IgD-negative memory B cell (primary cell): ENCODE data around the gene MYL4. TPM values are rescaled to one million over a fixed set of nuclear protein-coding genes. Genes with fewer than 3 reads are reported as not detected.
A peak's percentile ranks its signal among the peaks of the same experiment; 100 is the strongest.
"Not testable (repeated sequence)": the region's sequence is repeated elsewhere in the genome, so short reads cannot be mapped to it uniquely, and the experiment has no call there.

Experiments used
- H3K27ac Mint-ChIP-seq, 3 donors: one replicate each; pipeline ENCODE4 v1.8.0; 2020 to 2022; ENCODE audit warnings: mild to moderate bottlenecking in 3 of 3, mixed read lengths in 3 of 3, moderate library complexity in 1 of 3
- H3K27me3 Mint-ChIP-seq: one replicate; pipeline ENCODE4 v1.8.0; 2021; ENCODE audit warnings: mixed read lengths
- H3K36me3 Mint-ChIP-seq: one replicate; pipeline ENCODE4 v1.8.0; 2020; ENCODE audit warnings: mild to moderate bottlenecking, mixed read lengths
- H3K4me1 Mint-ChIP-seq, 3 donors: one replicate each; pipeline ENCODE4 v1.8.0; 2020 to 2022; ENCODE audit warnings: mixed read lengths in 3 of 3, mild to moderate bottlenecking in 1 of 3
- H3K4me3 Mint-ChIP-seq, 4 donors: one replicate each; pipeline ENCODE4 v1.8.0; 2020 to 2022; ENCODE audit warnings: mild to moderate bottlenecking in 4 of 4, mixed read lengths in 4 of 4, moderate library complexity in 3 of 4
- H3K9me3 Mint-ChIP-seq, 3 donors: one replicate each; pipeline ENCODE4 v1.8.0; 2020 to 2021; ENCODE audit warnings: mixed read lengths in 3 of 3, mild to moderate bottlenecking in 1 of 3
- polyA plus RNA-seq: library from polyadenylated mRNA; unstranded; fragments of 300-500 nt; fragmentation: Illumina TruSeq; gene quantifications from one replicate; pipeline ENCODE4 v1.2.3, GENCODE V29; 2021

MYL4 gene
- polyA plus RNA-seq, 1 donor from 2014 or later = not detected

DNA sequence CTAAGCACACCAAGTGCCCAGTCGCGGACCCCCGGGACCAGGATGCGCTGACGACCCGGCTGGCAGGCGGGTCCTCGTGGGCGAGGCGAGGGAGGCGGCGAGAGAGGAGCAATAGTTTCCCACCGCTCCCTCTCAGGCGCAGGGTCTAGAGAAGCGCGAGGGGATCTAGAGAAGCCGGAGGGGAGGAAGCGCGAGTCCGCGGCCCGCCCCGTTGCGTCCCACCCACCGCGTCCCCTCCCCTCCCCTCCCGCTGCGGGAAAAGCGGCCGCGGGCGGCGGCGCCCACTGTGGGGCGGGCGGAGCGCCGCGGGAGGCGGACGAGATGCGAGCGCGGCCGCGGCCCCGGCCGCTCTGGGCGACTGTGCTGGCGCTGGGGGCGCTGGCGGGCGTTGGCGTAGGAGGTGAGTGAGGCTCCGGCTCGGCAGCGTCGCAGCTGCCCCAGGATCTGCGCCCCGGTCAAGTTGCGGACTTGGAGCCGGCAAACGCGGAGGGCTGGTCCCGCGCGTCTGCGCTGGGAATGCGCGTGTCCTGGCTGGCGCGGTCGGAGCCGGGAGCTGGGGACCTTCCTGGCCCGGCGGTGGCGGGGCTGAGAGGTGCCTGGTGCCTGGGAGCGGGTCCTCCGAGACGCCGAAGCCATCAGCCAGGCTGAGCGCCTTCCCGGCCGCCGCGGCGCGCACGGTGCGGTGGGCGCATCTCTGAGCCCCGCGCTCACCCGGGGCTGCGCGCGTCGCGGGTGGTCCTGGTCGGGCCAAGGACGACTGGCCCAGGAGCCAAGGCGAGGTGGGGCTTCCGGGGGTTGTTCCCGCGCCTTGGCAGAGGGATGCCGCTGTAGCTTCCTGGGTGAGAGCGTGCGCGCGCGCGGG is 44.6 kb downstream of the MYL4 start, which contains the start of gene ITGB3:
Gene ITGB3, plus strand, starts transcription at position 287 of the 862 bp plus-strand sequence. Its CDS starts 35 bp downstream, at position 322.
- peaks cover 4 to 6% (median 6%) of the 10 kb centered on the region in 3 donors for H3K4me1 Mint-ChIP-seq
- peak within 1 kb of the TSS in 1 of 3 donors; percentile 82 for H3K27ac Mint-ChIP-seq
- no peaks in the 10 kb centered on the region for H3K9me3 Mint-ChIP-seq

DNA sequence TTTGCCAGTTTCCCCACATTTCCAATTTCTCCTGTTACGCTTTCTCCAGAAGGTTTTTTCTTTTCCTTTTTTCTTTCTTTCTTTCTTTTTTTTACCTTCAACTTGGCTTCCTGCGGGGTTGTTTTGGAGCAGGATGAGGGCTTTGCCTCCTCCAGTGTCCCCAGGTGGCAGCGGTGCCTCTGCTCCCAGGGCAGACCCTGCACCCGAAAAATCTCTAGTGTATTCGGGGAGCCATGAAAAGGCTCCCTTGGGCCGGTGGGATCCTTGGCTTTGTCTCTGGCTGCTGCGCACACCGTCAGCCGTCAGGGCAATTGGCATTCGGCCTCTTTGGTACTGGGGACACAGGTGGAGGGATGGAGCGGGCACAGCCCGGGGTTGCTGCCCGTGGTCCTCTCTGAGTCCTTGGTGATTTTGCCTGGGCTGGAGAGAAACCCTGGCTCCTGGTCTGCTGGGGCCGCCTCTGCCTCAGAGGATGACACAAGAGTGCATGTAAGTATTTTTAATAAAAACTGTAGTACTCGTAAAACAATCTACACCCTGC is 45.3 kb downstream of the MYL4 start:
- H3K9me3 Mint-ChIP-seq = no peaks in the 10 kb centered on the region

More for the DNA sequence above, 44.6 kb downstream of the MYL4 start, which contains the start of gene ITGB3:
- H3K4me3 Mint-ChIP-seq = peak within 1 kb of the TSS; percentile 86 to 96 (median 90)
- peaks cover 12% of the 10 kb centered on the region for H3K27me3 Mint-ChIP-seq
- peaks cover 2% of the 10 kb centered on the region for H3K36me3 Mint-ChIP-seq

DNA sequence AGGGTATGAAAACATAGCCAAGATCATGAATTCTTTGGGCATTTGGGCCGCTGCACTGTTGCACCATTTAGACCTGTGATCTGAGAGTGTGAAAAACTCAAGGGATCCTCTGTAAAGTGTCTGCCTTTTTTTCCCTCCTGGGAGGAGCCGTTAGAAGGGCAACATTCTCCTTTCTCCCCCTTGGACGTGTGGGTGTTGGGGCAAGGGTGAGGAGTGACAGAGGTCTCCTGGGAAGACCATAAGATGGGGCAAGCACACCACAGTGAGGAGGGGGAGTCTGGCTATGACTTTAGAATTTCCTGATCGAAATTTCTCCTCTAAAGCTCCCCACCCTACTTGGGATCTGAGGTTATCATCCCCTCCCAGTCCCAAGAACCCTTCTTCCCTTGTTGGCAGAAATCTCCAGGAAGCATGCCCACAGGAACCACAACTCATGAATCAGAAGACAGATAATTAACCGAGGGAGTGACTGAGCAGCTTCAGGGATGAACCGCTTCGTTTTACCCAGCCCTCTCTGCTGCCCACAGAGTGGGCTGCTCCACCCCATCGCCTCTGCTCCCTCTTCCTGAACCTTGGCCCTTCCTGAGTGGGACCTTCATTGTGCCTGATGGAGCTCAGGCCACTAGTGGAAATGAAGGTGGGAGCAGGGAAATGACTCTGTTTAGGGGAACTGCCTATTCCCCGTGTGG is 48.6 kb downstream of the MYL4 start:
- Mint-ChIP-seq H3K27me3 (peaks cover 12% of the 10 kb centered on the region), H3K9me3 (no peaks in the 10 kb centered on the region), H3K36me3 (no peaks in the 10 kb centered on the region), H3K27ac (no peak overlapping the region), H3K4me1 (peaks cover 6 to 11% (median 8%) of the 10 kb centered on the region in 3 donors), H3K4me3 (peak overlapping the region in 1 of 4 donors; percentile 36)

More for the DNA sequence above, 45.3 kb downstream of the MYL4 start:
- Mint-ChIP-seq H3K27ac (peak overlapping the region in 1 of 3 donors; percentile 82), H3K4me1 (peaks cover 4 to 6% (median 6%) of the 10 kb centered on the region in 3 donors), H3K27me3 (peaks cover 12% of the 10 kb centered on the region), H3K36me3 (peaks cover 2% of the 10 kb centered on the region), H3K4me3 (peak overlapping the region; percentile 86 to 96 (median 90))

DNA sequence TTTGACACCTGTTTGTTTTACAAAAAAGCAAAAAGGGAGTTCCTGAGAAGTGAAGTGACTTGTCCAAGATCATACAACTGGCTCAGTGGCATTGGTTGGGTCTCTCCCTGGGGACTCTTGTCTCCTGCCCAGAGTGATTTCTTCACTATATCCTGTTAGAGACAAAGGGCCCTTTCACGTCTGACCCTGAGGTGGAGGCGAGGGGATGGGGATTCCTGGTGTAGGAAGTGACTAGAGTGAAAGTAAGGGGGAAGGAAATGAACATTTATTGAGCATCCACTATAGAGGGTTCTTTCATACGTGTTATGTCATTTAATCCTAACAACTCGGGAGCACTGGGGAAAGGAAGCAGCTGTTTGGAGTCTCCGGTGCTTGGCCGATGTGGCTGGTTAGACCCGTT is 53.4 kb downstream of the MYL4 start:
- H3K4me1 Mint-ChIP-seq = peaks cover 6 to 11% (median 7%) of the 10 kb centered on the region in 3 donors
- no peaks in the 10 kb centered on the region for H3K36me3 Mint-ChIP-seq
- no peaks in the 10 kb centered on the region for H3K9me3 Mint-ChIP-seq
- no peak overlapping the region for H3K27ac Mint-ChIP-seq
- H3K4me3 Mint-ChIP-seq = no peak overlapping the region
- H3K27me3 Mint-ChIP-seq = no peaks in the 10 kb centered on the region

DNA sequence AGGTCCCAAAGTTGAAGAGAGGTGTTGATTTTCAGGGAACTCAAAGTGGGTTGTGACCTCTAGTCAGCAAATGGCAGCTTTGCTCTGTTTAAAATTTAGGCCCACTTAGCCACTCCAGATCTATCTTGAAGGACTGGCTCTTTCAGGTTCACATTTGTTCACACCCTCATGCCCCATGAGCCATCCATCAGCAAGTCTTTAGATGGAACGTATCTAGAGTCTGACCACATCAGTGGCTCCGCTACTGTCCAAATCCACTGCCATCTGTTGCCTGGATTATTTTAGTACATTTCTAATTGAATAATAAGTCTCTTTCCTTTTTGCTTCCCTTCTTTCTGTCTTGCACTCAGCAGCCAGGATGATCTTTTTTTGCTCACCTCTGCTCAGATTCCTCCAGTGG is 55.0 kb downstream of the MYL4 start:
- Mint-ChIP-seq H3K4me1 (peaks cover 6 to 11% (median 7%) of the 10 kb centered on the region in 3 donors), H3K27ac (peak overlapping the region in 1 of 3 donors; percentile 37), H3K4me3 (no peak overlapping the region), H3K36me3 (no peaks in the 10 kb centered on the region), H3K27me3 (no peaks in the 10 kb centered on the region), H3K9me3 (no peaks in the 10 kb centered on the region)

DNA sequence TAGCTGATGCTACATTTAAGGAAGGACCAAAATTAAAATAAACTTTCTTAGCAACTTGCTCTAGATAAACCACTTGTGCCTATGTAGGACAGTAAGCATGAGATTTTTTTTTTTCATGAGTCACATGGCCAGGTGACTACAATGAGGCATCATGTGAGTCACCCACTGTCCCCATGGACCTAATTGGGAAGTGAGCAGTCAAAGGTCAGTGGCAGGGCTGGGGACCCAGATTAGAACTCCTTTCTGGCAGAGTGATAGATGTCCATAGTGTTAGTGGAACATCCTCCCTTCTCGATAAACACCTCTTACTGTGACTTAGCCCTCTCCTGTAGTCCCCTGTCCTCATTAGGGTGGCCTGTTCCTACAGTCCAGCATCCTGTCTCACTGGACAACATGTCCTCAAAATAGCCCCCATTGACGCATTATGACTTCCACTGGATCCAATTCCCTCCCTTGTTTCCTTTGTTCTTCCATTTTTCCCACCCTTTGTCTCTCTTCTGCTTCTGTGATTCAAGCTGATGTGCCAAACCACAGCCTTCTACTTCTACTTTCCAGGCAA is 56.9 kb downstream of the MYL4 start:
- Mint-ChIP-seq H3K9me3 (peaks cover 0 to 6% (median 0%) of the 10 kb centered on the region in 3 donors), H3K27ac (no peak overlapping the region), H3K4me3 (no peak overlapping the region), H3K27me3 (no peaks in the 10 kb centered on the region), H3K36me3 (no peaks in the 10 kb centered on the region), H3K4me1 (peaks cover 6 to 15% (median 8%) of the 10 kb centered on the region in 3 donors)

DNA sequence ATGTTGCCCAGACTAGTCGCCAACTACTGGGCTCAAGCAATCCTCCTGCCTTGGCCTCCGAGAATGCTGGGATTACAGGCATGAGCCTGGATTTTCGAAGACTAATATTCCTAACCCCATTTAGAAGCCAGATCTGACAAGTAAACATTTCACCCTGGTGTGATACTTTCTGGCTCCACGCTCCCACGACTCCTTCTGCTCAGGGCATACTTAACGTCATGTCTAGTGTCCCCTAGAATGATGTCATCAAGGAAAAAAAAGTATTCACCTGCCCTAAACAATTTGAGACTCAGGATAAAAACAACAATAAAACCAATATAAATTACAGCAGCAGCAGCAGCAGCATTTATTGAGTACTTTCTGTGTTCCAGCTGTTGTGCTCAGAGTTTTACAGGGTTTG is 57.6 kb downstream of the MYL4 start:
- Mint-ChIP-seq H3K4me1 (peaks cover 6 to 17% (median 8%) of the 10 kb centered on the region in 3 donors), H3K27me3 (no peaks in the 10 kb centered on the region), H3K27ac (no peak overlapping the region), H3K9me3 (peaks cover 0 to 6% (median 0%) of the 10 kb centered on the region in 3 donors), H3K4me3 (no peak overlapping the region), H3K36me3 (peaks cover 2% of the 10 kb centered on the region)

DNA sequence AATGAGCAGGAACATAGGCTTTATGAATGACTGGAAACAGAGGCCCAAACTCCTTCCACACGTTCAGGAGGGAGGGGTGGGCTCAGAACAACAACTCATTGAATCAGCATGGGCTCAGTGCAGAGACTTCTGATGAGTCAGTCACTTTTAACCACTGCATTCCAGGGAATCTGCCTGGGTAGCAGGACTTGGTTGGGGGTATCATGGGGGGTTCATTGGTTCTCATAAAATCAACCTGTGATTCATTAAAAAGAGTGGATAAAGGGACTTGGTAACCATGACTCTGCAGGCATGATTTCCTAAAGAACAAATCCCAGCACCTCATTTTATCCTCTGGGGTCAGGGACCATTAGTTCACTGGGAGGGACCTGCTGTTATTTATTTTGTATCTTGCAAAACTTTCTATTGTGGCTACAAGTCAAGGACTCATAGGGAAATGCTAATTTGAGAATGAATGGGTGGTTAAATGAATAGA is 58.2 kb downstream of the MYL4 start:
- Mint-ChIP-seq H3K4me1 (peaks cover 6 to 20% (median 6%) of the 10 kb centered on the region in 3 donors), H3K27ac (no peak overlapping the region), H3K9me3 (peaks cover 0 to 6% (median 0%) of the 10 kb centered on the region in 3 donors), H3K36me3 (peaks cover 2% of the 10 kb centered on the region), H3K4me3 (no peak overlapping the region), H3K27me3 (no peaks in the 10 kb centered on the region)

DNA sequence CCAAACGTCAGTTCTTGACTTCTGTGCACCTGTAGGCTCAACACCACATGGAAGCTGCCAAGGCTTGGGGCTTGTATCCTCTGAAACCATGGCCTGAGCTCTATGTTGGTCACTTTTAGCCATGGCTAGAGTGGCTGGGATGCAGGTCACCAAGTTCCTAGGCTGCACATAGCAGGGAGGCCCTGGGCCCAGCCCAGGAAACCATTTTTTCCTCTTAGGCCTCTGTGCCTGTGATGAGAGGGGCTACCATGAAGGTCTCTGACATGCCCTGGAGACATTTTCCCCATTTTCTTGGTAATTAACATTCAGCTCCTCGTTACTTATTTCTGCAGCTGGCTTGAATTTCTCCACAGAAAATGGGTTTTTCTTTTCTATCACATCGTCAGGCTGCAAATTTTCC is 59.8 kb downstream of the MYL4 start:
- H3K27ac Mint-ChIP-seq, H3K4me3 Mint-ChIP-seq, H3K36me3 Mint-ChIP-seq, H3K27me3 Mint-ChIP-seq, H3K9me3 Mint-ChIP-seq: not testable (repeated sequence)
- peaks cover 2 to 18% (median 5%) of the 10 kb centered on the region in 3 donors for H3K4me1 Mint-ChIP-seq

DNA sequence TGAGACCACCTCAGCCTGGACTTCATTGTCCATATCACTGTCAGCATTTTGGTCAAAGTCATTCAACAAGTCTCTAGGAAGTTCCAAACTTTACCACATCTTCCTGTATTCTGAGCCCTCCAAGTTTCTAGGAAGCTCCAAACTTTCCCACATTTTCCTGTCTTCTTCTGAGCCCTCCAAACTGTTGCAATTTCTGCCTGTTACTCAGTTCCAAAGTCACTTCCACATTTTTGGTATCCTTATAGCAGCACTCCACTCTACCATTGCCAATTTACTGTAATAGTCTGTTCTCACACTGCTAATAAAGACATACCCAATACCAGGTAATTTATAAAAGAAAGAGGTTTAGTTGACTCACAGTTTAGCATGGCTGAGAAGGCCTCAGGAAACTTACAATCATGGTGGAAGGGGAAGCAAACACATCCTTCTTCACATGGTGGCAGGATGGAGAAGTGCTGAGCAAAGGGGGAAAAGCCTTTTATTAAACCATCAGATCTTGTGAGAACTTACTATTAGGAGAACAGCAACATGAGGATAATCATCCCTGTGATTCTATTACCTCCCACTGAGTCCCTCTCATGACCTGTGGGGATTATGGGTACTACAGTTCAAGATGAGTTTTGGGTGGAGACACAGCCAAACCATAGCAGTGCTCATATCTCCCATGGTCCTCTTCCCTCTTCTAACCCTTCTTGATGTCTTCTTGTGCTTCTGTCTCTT is 60.6 kb downstream of the MYL4 start:
- peak overlapping the region in 1 of 4 donors; percentile 15 for H3K4me3 Mint-ChIP-seq
- not testable (repeated sequence) for H3K9me3 Mint-ChIP-seq, H3K27ac Mint-ChIP-seq, H3K36me3 Mint-ChIP-seq, H3K27me3 Mint-ChIP-seq
- H3K4me1 Mint-ChIP-seq = peaks cover 2 to 13% (median 5%) of the 10 kb centered on the region in 3 donors

DNA sequence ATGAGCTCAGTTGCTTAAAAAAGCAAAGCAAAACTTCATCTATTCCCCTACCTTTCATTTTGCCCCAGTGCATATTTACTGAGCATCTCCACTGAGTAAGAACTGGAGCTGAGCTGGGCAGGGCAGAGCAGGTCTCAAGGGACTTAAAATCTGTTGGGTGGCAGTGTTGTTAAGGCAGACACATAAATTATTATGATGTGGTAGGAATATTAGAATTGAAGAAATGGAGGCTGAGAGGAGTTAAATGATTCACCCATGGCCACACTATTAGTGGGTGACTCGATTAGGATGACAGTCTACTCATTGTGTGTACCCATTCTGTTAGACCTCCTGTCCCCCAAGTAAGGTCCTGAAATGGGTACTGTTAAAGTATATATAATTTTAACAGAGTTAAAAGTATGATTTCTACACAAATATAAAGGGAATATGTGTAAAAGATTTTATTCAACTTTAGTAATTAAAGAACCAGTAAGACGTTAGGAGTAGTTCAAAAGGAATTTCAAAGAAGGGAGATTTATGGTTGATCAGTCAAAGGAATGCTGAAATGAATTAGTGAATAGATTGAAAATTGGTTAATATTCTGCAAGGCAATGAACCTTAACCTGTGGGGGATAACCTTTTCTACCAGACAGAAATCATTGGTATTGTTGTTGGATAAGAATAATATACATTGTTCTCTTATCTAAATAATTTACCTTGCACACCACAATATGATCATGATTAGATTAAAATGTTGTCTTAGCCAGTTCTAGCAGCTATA is 62.0 kb downstream of the MYL4 start:
- no peak overlapping the region for H3K27ac Mint-ChIP-seq

DNA sequence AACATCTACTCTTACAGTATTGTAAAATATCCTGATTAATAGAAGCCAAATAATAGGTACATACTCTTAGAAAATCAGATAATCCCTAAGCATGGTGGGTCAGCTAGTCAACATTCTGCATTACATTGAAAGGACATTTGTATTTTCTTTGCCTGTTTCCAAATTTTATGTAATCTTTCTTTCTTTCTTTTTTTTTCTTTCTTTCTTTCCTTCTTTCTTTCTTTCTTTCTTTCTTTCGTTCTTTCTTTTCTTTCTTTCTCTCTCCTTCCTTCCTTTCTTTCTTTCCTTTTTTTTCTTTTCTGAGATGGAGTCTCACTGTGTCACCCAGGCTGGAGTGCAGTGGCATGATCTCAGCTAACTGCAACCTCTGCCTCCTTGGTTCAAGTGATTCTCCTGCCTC is 63.3 kb downstream of the MYL4 start:
- Mint-ChIP-seq H3K9me3 (peaks cover 0 to 6% (median 4%) of the 10 kb centered on the region in 3 donors), H3K4me1 (peaks cover 6 to 18% (median 17%) of the 10 kb centered on the region in 3 donors), H3K4me3 (peak overlapping the region in 1 of 4 donors; percentile 17), H3K27ac (no peak overlapping the region), H3K36me3 (peaks cover 2% of the 10 kb centered on the region), H3K27me3 (no peaks in the 10 kb centered on the region)

More for the DNA sequence above, 62.0 kb downstream of the MYL4 start:
- Mint-ChIP-seq H3K4me3 (no peak overlapping the region), H3K36me3 (peaks cover 2% of the 10 kb centered on the region), H3K4me1 (peaks cover 6 to 13% (median 11%) of the 10 kb centered on the region in 3 donors), H3K27me3 (no peaks in the 10 kb centered on the region), H3K9me3 (peaks cover 0 to 6% (median 0%) of the 10 kb centered on the region in 3 donors)

DNA sequence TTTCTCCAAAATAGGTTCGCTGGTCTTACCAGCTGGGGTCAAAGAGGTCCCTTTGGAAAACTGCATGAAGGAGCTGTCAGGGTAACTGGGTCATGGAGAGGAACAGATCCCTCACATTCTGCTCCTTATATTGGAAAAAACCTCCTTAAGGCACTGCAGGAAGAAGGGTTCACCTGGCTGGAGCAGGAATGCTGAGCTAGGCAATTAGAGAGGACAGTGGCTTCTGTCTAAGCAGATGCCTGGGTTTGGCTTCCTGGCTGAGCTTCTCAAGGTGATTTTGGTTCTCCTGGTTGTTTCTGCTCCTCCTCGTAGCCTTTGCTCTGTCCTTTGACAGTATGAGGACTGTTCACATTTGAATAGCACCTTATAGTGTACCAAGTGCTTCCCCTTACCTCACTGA is 64.1 kb downstream of the MYL4 start:
- no peak overlapping the region for H3K27ac Mint-ChIP-seq
- peaks cover 0 to 6% (median 4%) of the 10 kb centered on the region in 3 donors for H3K9me3 Mint-ChIP-seq
- H3K4me1 Mint-ChIP-seq = peaks cover 11 to 22% (median 21%) of the 10 kb centered on the region in 3 donors
- no peaks in the 10 kb centered on the region for H3K27me3 Mint-ChIP-seq
- H3K4me3 Mint-ChIP-seq = no peak overlapping the region
- peaks cover 2% of the 10 kb centered on the region for H3K36me3 Mint-ChIP-seq
